OCI-M2 (cell line): ENCODE data around the gene KIF25.
"Not testable (repeated sequence)": the region's sequence is repeated elsewhere in the genome, so short reads cannot be mapped to it uniquely, and the experiment has no call there.

Source experiments
- DNase-seq: peaks from one replicate; lab custom pipeline; 2025; ENCODE audit not compliant: unreplicated experiment; lab: John Stamatoyannopoulos, UW

The KIF25 gene

GRCh38 chr6:167993831-167994230 lies 3.6 kb upstream of the KIF25 start:
- DNase-seq, result no peak

DNA sequence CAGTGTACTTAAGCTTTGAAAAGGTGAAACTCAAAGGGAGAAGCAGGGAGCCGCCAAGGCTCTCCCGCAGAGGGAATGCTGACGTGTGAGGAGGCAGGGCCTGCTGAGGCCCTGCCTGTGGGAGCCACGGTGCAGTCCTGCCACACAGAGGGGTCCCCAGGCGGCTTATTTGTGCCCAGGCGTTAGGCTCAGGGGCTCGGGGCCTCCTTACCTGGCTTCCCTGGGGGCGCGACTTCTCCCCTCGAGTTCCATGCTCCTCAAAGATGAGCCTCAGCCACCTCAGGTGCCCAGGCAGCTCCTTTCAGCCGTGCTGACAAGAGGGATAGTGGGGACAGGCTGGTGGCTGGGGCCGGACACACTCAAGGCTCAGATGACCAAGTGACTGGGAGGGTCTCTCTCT lies 2.2 kb upstream of the KIF25 start:
- no peak for DNase-seq

DNA sequence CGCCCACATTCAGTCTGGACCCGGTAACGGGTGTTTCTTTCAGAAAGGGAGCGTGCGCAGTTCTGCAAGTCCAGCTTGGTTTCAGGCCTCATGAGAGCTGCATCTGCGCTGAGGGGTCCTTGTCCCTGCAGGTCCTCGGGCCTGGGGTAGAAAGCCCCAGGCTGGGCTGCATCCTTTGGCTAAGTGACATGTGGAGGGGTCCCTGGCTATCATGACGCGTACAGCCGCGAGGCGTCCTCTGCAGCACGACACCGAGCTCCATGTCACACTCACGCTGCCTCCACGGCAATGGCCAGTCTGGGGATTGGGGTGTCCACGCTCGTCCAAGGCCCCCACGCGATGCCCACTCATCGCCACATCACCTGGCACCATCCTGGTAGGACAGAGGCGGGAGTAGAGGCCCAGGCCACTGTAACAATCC lies 1.7 kb upstream of the KIF25 start:
- DNase-seq, result no peak

DNA sequence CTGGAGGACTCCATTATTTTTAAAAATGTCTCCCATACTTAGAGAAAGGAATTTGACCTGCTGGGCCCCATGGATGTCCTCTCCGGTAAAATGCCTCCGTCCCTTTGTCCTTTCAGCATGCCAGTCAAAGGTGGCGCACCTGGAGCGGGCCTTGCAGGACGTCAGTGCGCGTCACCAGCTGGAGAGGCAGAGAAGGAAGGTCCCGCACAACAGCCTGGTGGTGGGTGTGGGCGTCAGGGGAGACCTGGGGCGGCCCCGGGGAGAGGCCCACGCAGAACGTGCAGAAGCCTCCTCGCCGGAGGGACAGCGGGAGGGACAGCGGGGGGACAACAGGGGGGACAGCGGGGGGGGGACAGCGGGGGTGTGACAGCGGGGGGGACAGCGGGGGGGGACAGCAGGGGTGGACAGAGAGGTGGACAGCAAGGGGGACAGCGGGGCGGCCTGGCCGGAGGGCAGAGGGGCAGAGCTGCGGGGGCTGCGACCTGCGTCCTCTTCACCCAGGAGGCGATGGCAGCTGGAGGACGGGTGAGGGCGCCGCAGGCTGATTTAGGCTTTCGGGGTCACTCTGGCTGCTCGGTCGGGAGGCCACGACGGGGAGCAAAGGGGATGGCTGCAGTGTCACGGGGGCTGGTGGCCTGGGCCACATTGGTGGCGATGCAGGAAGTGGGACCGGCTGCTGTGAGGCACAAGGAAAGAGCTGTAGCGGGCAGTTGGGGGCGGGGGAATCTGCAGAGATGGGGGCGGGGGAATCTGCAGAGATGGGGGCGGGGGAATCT lies 859 bp upstream of the KIF25 start:
- DNase-seq, result no peak

GRCh38 chr6:167998215-167998614 lies 744 bp downstream of the KIF25 start:
- no peak for DNase-seq

GRCh38 chr6:168000198-168001028 lies 2.9 kb downstream of the KIF25 start:
- DNase-seq, result no peak

DNA sequence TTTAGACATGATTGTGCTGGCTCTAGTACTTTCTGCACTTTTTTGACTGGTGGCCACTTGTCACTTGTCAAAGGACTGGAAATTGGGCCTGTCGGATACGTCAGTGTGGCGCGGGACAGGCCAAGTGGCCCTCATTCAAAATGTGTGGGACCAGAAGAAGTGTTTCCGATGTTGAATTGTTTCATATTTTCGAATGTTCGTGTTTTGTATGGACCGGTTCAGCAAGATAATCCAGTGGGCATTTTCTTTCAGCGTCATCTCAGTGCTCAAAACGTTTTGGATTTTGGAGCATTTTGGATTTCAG lies 3.5 kb downstream of the KIF25 start:
- no peak for DNase-seq

DNA sequence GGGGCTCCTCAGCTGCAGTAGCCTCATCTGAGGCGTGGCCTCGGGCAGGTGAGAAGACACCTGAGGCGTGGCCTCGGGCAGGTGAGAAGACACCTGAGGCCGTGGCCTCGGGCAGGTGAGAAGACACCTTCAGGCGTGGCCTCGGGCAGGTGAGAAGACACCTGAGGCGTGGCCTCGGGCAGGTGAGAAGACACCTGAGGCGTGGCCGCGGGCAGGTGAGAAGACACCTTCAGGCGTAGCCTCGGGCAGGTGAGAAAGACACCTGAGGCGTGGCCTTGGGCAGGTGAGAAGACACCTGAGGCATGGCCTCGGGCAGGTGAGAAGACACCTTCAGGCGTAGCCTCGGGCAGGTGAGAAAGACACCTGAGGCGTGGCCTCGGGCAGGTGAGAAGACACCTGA lies 4.0 kb downstream of the KIF25 start:
- DNase-seq, result not testable (repeated sequence)

GRCh38 chr6:168002804-168003203 lies 5.3 kb downstream of the KIF25 start:
- DNase-seq, result no peak

DNA sequence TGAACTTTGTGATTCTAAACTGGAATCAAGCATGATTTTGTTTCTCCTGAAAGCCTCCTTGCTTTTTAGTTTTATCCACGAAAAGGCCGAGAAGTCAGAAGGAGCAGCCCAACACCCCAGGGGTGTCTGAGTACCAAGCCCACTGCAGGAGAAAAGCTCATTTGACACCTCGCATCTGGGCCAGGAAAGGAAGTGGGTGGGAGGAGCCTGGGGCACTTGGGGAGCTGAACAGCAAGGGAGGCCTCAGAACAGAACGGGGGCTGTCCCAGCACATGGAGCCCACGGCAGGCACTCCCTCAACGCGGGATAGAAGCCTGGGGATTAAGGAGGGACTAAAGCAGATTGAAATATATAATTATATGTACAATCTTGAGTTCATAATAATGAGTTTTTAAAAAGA lies 6.6 kb downstream of the KIF25 start:
- no peak for DNase-seq

- DNase-seq, result no peak
These were observed 7.5 kb downstream of the KIF25 start for GRCh38 chr6:168004945-168005344.

DNA sequence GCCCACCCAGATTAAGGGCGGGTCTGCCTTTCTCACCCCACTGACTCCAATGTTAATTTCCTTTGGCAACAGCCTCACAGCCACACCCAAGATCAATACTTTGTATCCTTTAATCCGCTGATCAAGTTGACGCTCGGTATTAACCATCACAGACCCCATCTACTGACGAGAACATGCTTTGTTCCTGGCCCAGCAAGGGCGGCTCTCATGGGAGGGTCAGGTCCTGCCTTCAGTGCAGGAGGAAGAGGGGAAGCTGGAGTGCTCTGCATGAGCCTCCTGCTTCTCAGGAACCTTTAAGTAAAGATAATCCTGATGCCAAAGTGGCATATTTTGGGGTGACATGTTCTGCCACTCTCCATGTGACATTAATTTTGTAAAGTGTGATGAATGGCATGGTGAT lies 8.3 kb downstream of the KIF25 start:
- DNase-seq, result no peak

DNA sequence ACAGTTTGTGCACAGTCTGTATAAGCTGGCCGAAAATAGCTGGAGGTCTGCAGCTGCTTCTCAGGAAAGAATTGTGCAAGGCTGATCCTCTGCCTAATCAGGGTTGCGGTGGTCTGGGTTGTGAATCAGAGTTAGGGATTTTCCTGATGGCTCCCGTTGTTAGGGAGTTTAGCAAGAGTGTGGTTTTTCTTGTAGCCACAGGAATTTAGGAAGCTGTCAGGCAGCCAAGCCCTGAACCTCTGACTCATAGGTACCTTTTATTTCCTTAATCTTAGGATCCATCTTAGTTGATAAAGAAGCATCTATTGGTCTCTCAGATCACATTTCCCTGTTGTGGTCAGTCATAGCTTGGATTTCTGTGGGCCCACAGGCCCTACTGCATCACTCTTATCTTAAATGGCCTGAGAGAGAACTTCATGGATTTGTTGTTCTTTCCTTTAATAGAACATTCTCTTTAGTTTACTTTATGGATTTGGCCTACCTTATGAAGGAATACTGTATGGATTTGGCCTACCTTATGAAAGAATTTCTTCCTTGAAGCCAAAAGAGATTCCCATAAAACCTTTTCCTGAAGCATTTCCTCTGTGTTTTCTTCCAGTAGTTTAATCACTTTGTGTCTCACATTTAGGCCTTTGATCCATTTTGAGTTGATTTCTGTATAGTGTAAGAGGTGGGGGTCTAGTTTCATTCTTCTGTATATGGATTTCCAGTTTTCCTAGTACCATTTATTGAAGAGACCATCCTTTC lies 10.3 kb downstream of the KIF25 start:
- DNase-seq, result no peak

DNA sequence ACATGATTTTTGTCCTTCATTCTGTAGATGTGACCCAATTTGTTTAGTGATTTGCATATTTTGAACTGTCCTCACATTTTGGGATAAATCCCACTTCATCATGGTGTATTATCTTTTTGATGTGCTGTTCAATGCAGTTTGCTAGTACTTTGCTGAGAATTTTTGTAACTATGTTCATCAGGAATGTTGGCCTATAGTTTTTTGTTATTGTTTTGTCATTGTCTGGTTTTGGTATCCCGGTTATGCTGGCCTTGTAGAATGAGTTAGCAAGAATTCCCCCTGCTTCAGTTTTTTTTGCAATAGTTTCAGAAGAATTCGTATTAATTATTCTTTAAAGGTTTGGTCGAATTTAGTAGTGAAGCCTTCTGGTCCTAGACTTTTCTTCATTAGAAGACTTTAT lies 11.9 kb downstream of the KIF25 start:
- no peak for DNase-seq

GRCh38 chr6:168011291-168011690 lies 13.8 kb downstream of the KIF25 start:
- no peak for DNase-seq

- no peak for DNase-seq
These were observed 15.2 kb downstream of the KIF25 start for GRCh38 chr6:168012431-168013249.

DNA sequence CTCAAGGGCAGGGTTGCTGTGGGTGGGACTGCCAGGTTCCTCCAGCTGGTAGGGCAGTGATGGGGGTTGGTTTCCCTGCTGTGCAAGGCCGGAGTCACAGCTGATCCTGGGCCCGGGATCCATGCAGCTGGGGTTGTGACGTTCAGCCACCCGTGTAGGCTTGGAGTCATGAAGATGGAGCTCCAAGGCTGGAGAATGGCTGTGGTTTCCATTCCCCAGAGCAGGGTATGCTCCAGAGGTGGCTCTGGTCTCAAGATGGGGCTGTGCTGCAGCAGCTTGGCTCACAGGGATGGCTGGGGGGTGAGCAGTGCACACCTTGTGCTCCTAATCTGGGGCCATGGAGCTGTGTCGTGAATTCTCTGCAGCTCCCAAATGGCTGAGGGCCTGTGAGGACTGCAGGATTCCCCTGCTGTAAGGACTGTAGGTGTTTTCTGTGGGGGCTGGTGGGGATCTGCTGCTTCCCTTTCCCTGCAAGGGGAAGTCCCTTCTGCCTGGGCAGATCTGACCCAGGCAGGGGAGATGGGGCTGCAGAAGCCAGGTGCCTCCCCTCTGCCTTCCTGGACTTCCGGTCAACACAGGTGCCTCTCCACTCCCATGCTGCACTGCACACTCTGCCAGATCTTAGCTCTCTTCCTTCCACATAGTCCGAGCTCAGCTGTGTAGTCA lies 15.9 kb downstream of the KIF25 start:
- no peak for DNase-seq

- no peak for DNase-seq
These were observed 17.0 kb downstream of the KIF25 start for GRCh38 chr6:168014428-168014827.

GRCh38 chr6:168015009-168015408 lies 17.5 kb downstream of the KIF25 start:
- DNase-seq, result no peak

DNA sequence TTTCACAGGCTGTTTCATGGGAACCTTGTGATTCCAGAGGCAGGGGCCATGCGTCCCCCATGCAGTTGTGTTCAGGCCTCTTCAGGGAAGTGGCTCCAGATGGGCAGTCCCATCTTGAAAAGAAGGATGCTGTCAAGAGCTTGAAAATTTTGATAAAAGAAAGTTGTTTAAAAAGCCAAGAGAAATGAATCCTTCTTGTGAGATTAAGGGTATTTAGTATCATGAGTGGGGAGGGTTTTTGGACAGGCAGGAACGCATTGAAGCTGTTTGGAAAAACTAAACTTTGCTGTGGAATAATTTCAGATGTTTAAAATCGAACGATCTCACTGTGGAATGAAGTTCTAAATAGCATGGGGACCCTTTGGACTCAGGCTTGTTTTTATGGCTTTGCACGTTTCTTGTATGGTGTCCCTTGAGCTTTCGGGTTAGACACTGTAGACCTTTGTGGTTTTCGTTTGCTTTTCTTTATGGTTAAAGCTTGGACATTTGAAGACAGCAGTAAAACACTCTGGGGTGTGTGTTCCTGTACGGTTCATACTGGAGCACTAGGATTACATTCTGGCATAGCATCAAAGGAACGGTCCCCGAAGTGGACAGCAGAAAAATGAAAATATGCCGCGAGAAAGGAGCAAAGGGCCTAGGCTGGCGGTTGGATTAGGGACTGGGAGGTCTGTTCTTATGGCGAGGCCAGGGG lies 18.2 kb downstream of the KIF25 start:
- no peak for DNase-seq
